Measurements from ENCODE around the gene PAX7.

PAX7 gene

GRCh38 chr1:18721776-18722175 lies 91.1 kb downstream of the PAX7 start:
- H3K4me3 ChIP-seq (ENCODE audit: low read depth, low read length) = no peak overlapping the region
- no peak for DNase-seq (ENCODE audit: low read depth)
- TF ChIP-seq CTCF (conservative IDR thresholded peaks at IDR 0.05; ENCODE audit: low read depth, low read length) = no peak

GRCh38 chr1:18722270-18722669 lies 91.6 kb downstream of the PAX7 start:
- H3K4me3 ChIP-seq (ENCODE audit: low read depth, low read length) = no peak overlapping the region
- TF ChIP-seq CTCF (conservative IDR thresholded peaks at IDR 0.05; ENCODE audit: low read depth, low read length) = no peak
- no peak for DNase-seq (ENCODE audit: low read depth)

GRCh38 chr1:18723206-18723605 lies 92.6 kb downstream of the PAX7 start:
- H3K4me3 ChIP-seq (ENCODE audit: low read depth, low read length) = no peak overlapping the region
- no peak for TF ChIP-seq CTCF (conservative IDR thresholded peaks at IDR 0.05; ENCODE audit: low read depth, low read length)
- DNase-seq (ENCODE audit: low read depth) = no peak

GRCh38 chr1:18723701-18724411 lies 93.2 kb downstream of the PAX7 start:
- no peak overlapping the region for H3K4me3 ChIP-seq (ENCODE audit: low read depth, low read length)
- DNase-seq (ENCODE audit: low read depth) = no peak
- TF ChIP-seq CTCF (conservative IDR thresholded peaks at IDR 0.05; ENCODE audit: low read depth, low read length) = no peak

GRCh38 chr1:18724801-18725200 lies 94.2 kb downstream of the PAX7 start:
- no peak overlapping the region for H3K4me3 ChIP-seq (ENCODE audit: low read depth, low read length)
- TF ChIP-seq CTCF (conservative IDR thresholded peaks at IDR 0.05; ENCODE audit: low read depth, low read length) = no peak
- no peak for DNase-seq (ENCODE audit: low read depth)

GRCh38 chr1:18725231-18725895 lies 94.7 kb downstream of the PAX7 start:
- no peak for DNase-seq (ENCODE audit: low read depth)
- TF ChIP-seq CTCF (conservative IDR thresholded peaks at IDR 0.05; ENCODE audit: low read depth, low read length) = no peak
- no peak overlapping the region for H3K4me3 ChIP-seq (ENCODE audit: low read depth, low read length)

- TF ChIP-seq CTCF (conservative IDR thresholded peaks at IDR 0.05; ENCODE audit: low read depth, low read length) = no peak
- no peak for DNase-seq (ENCODE audit: low read depth)
- H3K4me3 ChIP-seq (ENCODE audit: low read depth, low read length) = no peak overlapping the region
Measured at GRCh38 chr1:18726368-18726767, 95.7 kb downstream of the PAX7 start.

Data from choroid plexus epithelial cell (primary cell).